ENCODE measurements around the gene BRD9.
"Not testable (repeated sequence)": the region's sequence is repeated elsewhere in the genome, so short reads cannot be mapped to it uniquely, and the experiment has no call there.

- TF ChIP-seq CTCF, POLR2A (IDR thresholded peaks at IDR 0.05): not testable (repeated sequence)
These were observed 54.9 kb downstream of the BRD9 start for GRCh38 chr5:837621-838121.

Data from adrenal gland (tissue), 5 donors.